Activated naive CD8-positive, alpha-beta T cell treated with anti-CD3 and anti-CD28 coated beads, Interleukin-2, amount 10 ng/mL, durations not matched to agents 7 days and 5 days (primary cell): Measurements from ENCODE around the gene C4BPB. TPM values are rescaled to one million over a fixed set of nuclear protein-coding genes. Genes with fewer than 3 reads are reported as not detected.

ENCODE experiments used
- total RNA-seq, 2 experiments: library from RNA; stranded (reverse); gene quantifications; one replicate each; pipeline ENCODE4 v1.2.3, GENCODE V29; 2021

Gene C4BPB
- total RNA-seq, 2 experiments from 2014 or later: 1.0 to 2.7 TPM

Other genes starting within 250 kb of the C4BPB start
- gene IL20, start 223.2 kb upstream of the C4BPB start, total RNA-seq: not detected
- gene IL24, start 191.4 kb upstream of the C4BPB start, total RNA-seq: not detected
- gene FCMR, start 166.9 kb upstream of the C4BPB start, total RNA-seq: 100 to 1,000 TPM; 145 to 159 TPM
- not detected for gene PIGR, start 142.4 kb upstream of the C4BPB start, total RNA-seq
- gene FCAMR, start 118.4 kb upstream of the C4BPB start, total RNA-seq: under 1 TPM in 1 of 2 experiments, not detected in 1; 0.22 TPM
- not detected for gene C1orf116, start 56.1 kb upstream of the C4BPB start, total RNA-seq
- gene YOD1, start 37.7 kb upstream of the C4BPB start, total RNA-seq: 10 to 100 TPM; 10.1 to 10.2 TPM
- gene PFKFB2, start 35.6 kb upstream of the C4BPB start, total RNA-seq: 1 to 10 TPM; 4.6 to 4.8 TPM
- gene C4BPA, start 15.4 kb downstream of the C4BPB start, total RNA-seq: not detected
- 10 to 100 TPM; 69.3 to 80.6 TPM for gene CD55, start 232.8 kb downstream of the C4BPB start, total RNA-seq